GM21367 (cell line): ENCODE measurements around the gene SLC35F4.

Source experiments
- ATAC-seq: cut with Tn5 transposase; IDR thresholded peaks from one replicate; pipeline ENCODE4 v1.9.1; 2021; ENCODE audit not compliant: unreplicated experiment

Gene SLC35F4

GRCh38 chr14:57549765-57550420 is 316.0 kb downstream of the SLC35F4 start:
- no peak for ATAC-seq

- no peak for ATAC-seq
These were observed 316.8 kb downstream of the SLC35F4 start for GRCh38 chr14:57549016-57549564.

- no peak for ATAC-seq
These were observed 318.8 kb downstream of the SLC35F4 start for GRCh38 chr14:57547131-57547530.

GRCh38 chr14:57533214-57533613 is 332.7 kb downstream of the SLC35F4 start:
- ATAC-seq: no peak

GRCh38 chr14:57530571-57530970 is 335.3 kb downstream of the SLC35F4 start:
- ATAC-seq: no peak

- ATAC-seq: no peak
These were observed 338.9 kb downstream of the SLC35F4 start for GRCh38 chr14:57526942-57527341.

GRCh38 chr14:57519043-57519442 is 346.8 kb downstream of the SLC35F4 start:
- no peak for ATAC-seq
